DND-41 (cell line): ENCODE measurements around the gene GMPS.

Experiments used
- CTCF ChIP-seq: IDR thresholded peaks from 2 replicates; pipeline ENCODE4 v1.5.1; 2012; ENCODE audit warnings: borderline replicate concordance, low read length, moderate library complexity, mild to moderate bottlenecking; ENCODE audit not compliant: poor library complexity, severe bottlenecking; ENCODE audit errors: extremely low read depth
- EZH2 ChIP-seq: IDR thresholded peaks from 3 replicates; pipeline ENCODE4 v1.6.1; 2012; ENCODE audit warnings: borderline replicate concordance, low read depth, mild to moderate bottlenecking, moderate library complexity, low read length, inconsistent platforms; ENCODE audit not compliant: severe bottlenecking

- TF ChIP-seq EZH2 = no peak
- TF ChIP-seq CTCF = no peak
Measured at GRCh38 chr3:155958676-155959075, 88.2 kb downstream of the GMPS start.
